ENCODE results near the gene DNAJC3. TPM values are rescaled to one million over a fixed set of nuclear protein-coding genes. Genes with fewer than 3 reads are reported as not detected.

Gene DNAJC3
- total RNA-seq, 1 donor from 2014 or later: 51.7 TPM

GRCh38 chr13:95814495-95814894 lies 137.6 kb downstream of the DNAJC3 start:
- FAIRE-seq (no peak), DNase-seq (ENCODE audit: low read depth) (no peak)
- no peaks in the 10 kb centered on the region for H3K4me1 ChIP-seq (ENCODE audit: insufficient read depth, low read length)

GRCh38 chr13:95822303-95822702 lies 145.4 kb downstream of the DNAJC3 start:
- no peaks in the 10 kb centered on the region for H3K27me3 Mint-ChIP-seq (ENCODE audit: low read depth, unreplicated experiment)
- no peak overlapping the region for H3K27ac Mint-ChIP-seq (ENCODE audit: unreplicated experiment)
- Histone ChIP-seq H3K9ac (ENCODE audit: low read length) (no peak overlapping the region), H3K27me3 (ENCODE audit: insufficient read depth, low read length) (no peaks in the 10 kb centered on the region), H3K4me3 (ENCODE audit: insufficient read depth, low read depth, low read length) (no peak overlapping the region), H3K9me3 (ENCODE audit: insufficient read depth, low read depth, low read length) (no peaks in the 10 kb centered on the region), H4K20me1 (ENCODE audit: insufficient read depth, low read length) (no peaks in the 10 kb centered on the region), H3K36me3 (ENCODE audit: insufficient read depth, low read length) (peaks cover 4% of the 10 kb centered on the region), H3K79me2 (ENCODE audit: insufficient read depth, low read length) (no peaks in the 10 kb centered on the region), H3K4me2 (ENCODE audit: low read length) (no peak overlapping the region), H3K27ac (ENCODE audit: low read depth, low read length) (no peak overlapping the region), H2AFZ (ENCODE audit: low read depth, low read length) (no peak overlapping the region), H3K4me1 (ENCODE audit: insufficient read depth, low read length) (no peaks in the 10 kb centered on the region)
- no peak for TF ChIP-seq CTCF (IDR thresholded peaks at IDR 0.05; ENCODE audit: insufficient read depth, low read depth, low read length)
- TF ChIP-seq EZH2 (IDR thresholded peaks at IDR 0.05; ENCODE audit: insufficient read depth, low read length): no peak
- DNase-seq (ENCODE audit: low read depth) (no peak), FAIRE-seq (peak; percentile 32)
- peaks cover 1% of the 10 kb centered on the region for H3K9me3 Mint-ChIP-seq (ENCODE audit: unreplicated experiment)
- H3K36me3 Mint-ChIP-seq (ENCODE audit: low read depth, unreplicated experiment): peaks cover 19% of the 10 kb centered on the region
- no peaks in the 10 kb centered on the region for H3K4me1 Mint-ChIP-seq (ENCODE audit: low read depth, unreplicated experiment)
- H3K4me3 Mint-ChIP-seq (ENCODE audit: unreplicated experiment): no peak overlapping the region

More at GRCh38 chr13:95814495-95814894, 137.6 kb downstream of the DNAJC3 start:
- H3K27ac Mint-ChIP-seq (ENCODE audit: unreplicated experiment): no peak overlapping the region
- Histone ChIP-seq H3K27me3 (ENCODE audit: insufficient read depth, low read length) (no peaks in the 10 kb centered on the region), H3K79me2 (ENCODE audit: insufficient read depth, low read length) (no peaks in the 10 kb centered on the region), H3K4me3 (ENCODE audit: insufficient read depth, low read depth, low read length) (no peak overlapping the region), H3K9me3 (ENCODE audit: insufficient read depth, low read depth, low read length) (no peaks in the 10 kb centered on the region), H3K36me3 (ENCODE audit: insufficient read depth, low read length) (peaks cover 2% of the 10 kb centered on the region), H4K20me1 (ENCODE audit: insufficient read depth, low read length) (no peaks in the 10 kb centered on the region), H3K4me2 (ENCODE audit: low read length) (no peak overlapping the region), H3K9ac (ENCODE audit: low read length) (no peak overlapping the region), H3K27ac (ENCODE audit: low read depth, low read length) (no peak overlapping the region), H2AFZ (ENCODE audit: low read depth, low read length) (no peak overlapping the region)
- peaks cover 21% of the 10 kb centered on the region for H3K36me3 Mint-ChIP-seq (ENCODE audit: low read depth, unreplicated experiment)
- H3K4me3 Mint-ChIP-seq (ENCODE audit: unreplicated experiment): no peak overlapping the region
- TF ChIP-seq EZH2 (IDR thresholded peaks at IDR 0.05; ENCODE audit: insufficient read depth, low read length) (no peak), CTCF (IDR thresholded peaks at IDR 0.05; ENCODE audit: insufficient read depth, low read depth, low read length) (no peak)
- no peaks in the 10 kb centered on the region for H3K4me1 Mint-ChIP-seq (ENCODE audit: low read depth, unreplicated experiment)
- H3K27me3 Mint-ChIP-seq (ENCODE audit: low read depth, unreplicated experiment): no peaks in the 10 kb centered on the region
- H3K9me3 Mint-ChIP-seq (ENCODE audit: unreplicated experiment): peaks cover 5% of the 10 kb centered on the region

- no peak for FAIRE-seq
- H3K4me1 Mint-ChIP-seq (ENCODE audit: low read depth, unreplicated experiment): peaks cover 7% of the 10 kb centered on the region
Measured at GRCh38 chr13:95833126-95833525, 156.2 kb downstream of the DNAJC3 start.

More at GRCh38 chr13:95833126-95833525, 156.2 kb downstream of the DNAJC3 start:
- no peak overlapping the region for H3K4me3 Mint-ChIP-seq (ENCODE audit: unreplicated experiment)
- Histone ChIP-seq H3K4me1 (ENCODE audit: insufficient read depth, low read length) (peaks cover 8% of the 10 kb centered on the region), H4K20me1 (ENCODE audit: insufficient read depth, low read length) (no peaks in the 10 kb centered on the region), H3K9me3 (ENCODE audit: insufficient read depth, low read depth, low read length) (no peaks in the 10 kb centered on the region), H3K4me3 (ENCODE audit: insufficient read depth, low read depth, low read length) (no peak overlapping the region), H3K27ac (ENCODE audit: low read depth, low read length) (no peak overlapping the region), H2AFZ (ENCODE audit: low read depth, low read length) (no peak overlapping the region), H3K4me2 (ENCODE audit: low read length) (no peak overlapping the region), H3K9ac (ENCODE audit: low read length) (no peak overlapping the region), H3K27me3 (ENCODE audit: insufficient read depth, low read length) (no peaks in the 10 kb centered on the region), H3K36me3 (ENCODE audit: insufficient read depth, low read length) (no peaks in the 10 kb centered on the region), H3K79me2 (ENCODE audit: insufficient read depth, low read length) (no peaks in the 10 kb centered on the region)
- H3K9me3 Mint-ChIP-seq (ENCODE audit: unreplicated experiment): peaks cover 18% of the 10 kb centered on the region
- H3K27ac Mint-ChIP-seq (ENCODE audit: unreplicated experiment): no peak overlapping the region
- DNase-seq (ENCODE audit: low read depth): no peak
- H3K36me3 Mint-ChIP-seq (ENCODE audit: low read depth, unreplicated experiment): peaks cover 14% of the 10 kb centered on the region
- TF ChIP-seq EZH2 (IDR thresholded peaks at IDR 0.05; ENCODE audit: insufficient read depth, low read length) (no peak), CTCF (IDR thresholded peaks at IDR 0.05; ENCODE audit: insufficient read depth, low read depth, low read length) (no peak)
- no peaks in the 10 kb centered on the region for H3K27me3 Mint-ChIP-seq (ENCODE audit: low read depth, unreplicated experiment)
